ENCODE measurements around the gene RLBP1.

DNA sequence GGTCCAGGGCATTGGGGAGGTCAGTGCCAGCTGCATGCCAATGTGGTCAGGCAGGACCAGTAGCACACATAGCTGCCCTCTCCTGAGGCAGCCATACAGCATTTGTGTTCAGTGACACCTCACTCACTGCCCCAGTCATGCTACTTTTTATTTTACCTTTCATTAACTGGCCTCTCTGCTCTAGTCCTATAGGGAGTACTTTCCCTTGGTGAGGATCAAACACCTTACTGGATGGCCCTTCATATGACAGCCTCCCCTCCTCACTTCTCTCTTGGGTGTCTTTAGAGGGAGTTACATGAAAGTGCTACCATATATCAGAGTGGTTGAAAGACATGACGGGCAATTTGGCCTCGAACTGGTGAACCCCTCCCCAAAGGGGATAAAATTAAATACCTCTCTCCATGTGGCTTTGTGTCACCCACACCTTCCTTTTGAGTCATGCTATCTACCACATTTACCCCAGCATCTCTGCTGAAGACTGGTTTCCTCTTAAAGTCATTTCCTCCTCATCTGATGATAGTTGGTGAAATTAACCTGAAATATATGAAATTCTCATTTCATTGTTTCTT is 17.6 kb downstream of the RLBP1 start:
- TF ChIP-seq, protein P1, sequence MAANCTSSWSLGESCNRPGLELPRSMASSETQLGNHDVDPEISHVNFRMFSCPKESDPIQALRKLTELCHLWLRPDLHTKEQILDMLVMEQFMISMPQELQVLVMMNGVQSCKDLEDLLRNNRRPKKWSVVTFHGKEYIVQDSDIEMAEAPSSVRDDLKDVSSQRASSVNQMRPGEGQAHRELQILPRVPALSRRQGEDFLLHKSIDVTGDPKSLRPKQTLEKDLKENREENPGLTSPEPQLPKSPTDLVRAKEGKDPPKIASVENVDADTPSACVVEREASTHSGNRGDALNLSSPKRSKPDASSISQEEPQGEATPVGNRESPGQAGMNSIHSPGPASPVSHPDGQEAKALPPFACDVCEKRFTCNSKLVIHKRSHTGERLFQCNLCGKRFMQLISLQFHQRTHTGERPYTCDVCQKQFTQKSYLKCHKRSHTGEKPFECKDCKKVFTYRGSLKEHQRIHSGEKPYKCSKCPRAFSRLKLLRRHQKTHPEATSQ (tag by site-specific recombination; IDR thresholded peaks at IDR 0.05), result no peak
- TF ChIP-seq, protein P2, sequence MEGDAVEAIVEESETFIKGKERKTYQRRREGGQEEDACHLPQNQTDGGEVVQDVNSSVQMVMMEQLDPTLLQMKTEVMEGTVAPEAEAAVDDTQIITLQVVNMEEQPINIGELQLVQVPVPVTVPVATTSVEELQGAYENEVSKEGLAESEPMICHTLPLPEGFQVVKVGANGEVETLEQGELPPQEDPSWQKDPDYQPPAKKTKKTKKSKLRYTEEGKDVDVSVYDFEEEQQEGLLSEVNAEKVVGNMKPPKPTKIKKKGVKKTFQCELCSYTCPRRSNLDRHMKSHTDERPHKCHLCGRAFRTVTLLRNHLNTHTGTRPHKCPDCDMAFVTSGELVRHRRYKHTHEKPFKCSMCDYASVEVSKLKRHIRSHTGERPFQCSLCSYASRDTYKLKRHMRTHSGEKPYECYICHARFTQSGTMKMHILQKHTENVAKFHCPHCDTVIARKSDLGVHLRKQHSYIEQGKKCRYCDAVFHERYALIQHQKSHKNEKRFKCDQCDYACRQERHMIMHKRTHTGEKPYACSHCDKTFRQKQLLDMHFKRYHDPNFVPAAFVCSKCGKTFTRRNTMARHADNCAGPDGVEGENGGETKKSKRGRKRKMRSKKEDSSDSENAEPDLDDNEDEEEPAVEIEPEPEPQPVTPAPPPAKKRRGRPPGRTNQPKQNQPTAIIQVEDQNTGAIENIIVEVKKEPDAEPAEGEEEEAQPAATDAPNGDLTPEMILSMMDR (tag by site-specific recombination; IDR thresholded peaks at IDR 0.05), result no peak
- TF ChIP-seq SCRT2 (tag by site-specific recombination; IDR thresholded peaks at IDR 0.05) (no peak), PATZ1 (tag by site-specific recombination; IDR thresholded peaks at IDR 0.05) (no peak), ZNF10 (tag by site-specific recombination; IDR thresholded peaks at IDR 0.05) (no peak), ZNF274 (IDR thresholded peaks at IDR 0.05; ENCODE audit: low read length) (no peak), ZNF274 (tag by site-specific recombination; IDR thresholded peaks at IDR 0.05; ENCODE audit: borderline replicate concordance) (no peak), ZNF121 (tag by site-specific recombination; IDR thresholded peaks at IDR 0.05) (no peak), ZNF629 (tag by site-specific recombination; IDR thresholded peaks at IDR 0.05) (no peak)
- TF ChIP-seq, protein P3, sequence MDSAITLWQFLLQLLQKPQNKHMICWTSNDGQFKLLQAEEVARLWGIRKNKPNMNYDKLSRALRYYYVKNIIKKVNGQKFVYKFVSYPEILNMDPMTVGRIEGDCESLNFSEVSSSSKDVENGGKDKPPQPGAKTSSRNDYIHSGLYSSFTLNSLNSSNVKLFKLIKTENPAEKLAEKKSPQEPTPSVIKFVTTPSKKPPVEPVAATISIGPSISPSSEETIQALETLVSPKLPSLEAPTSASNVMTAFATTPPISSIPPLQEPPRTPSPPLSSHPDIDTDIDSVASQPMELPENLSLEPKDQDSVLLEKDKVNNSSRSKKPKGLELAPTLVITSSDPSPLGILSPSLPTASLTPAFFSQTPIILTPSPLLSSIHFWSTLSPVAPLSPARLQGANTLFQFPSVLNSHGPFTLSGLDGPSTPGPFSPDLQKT (IDR thresholded peaks at IDR 0.05; ENCODE audit: borderline replicate concordance, low read depth, low read length), result no peak

All from HEK293 (cell line).